ENCODE measurements around the gene RXRA.

RXRA gene

DNA sequence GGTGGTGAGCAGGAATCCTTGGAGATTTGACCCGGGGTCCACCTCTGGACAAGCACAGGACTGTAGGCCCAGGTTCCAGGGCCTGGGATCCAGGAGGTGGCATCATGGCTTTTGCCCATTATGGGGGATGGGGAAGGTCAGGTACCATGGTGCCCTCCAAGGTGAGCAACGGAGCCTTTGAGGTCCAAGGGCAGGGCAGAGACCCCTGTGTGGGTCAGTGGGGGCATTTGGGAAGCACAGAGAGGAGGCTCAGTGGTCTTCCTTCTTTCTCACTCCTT, 117.7 kb downstream of the RXRA start:
- no peak for DNase-seq (ENCODE audit: low read depth in 1 of 2, low spot score in 1 of 2)

DNA sequence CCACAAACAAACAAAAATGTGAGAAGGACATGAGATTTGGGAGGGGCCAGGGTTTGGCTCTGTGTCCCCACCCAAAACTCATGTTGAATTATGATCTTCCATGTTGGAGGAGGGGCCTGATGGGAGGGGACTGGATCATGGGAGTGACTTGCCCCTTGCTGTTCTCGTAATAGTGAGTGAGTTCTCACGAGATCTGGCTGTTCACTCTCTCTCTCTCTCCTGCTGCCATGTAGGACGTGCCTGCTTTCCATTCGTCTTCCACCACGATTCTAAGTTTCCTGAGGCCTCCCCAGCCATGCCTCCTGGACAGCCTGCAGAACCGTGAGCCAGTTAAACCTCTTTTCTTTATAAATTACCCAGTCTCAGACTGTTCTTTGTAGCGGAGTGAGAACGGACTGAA, 118.7 kb downstream of the RXRA start:
- DNase-seq (ENCODE audit: low read depth in 1 of 2, low spot score in 1 of 2), result no peak

DNA sequence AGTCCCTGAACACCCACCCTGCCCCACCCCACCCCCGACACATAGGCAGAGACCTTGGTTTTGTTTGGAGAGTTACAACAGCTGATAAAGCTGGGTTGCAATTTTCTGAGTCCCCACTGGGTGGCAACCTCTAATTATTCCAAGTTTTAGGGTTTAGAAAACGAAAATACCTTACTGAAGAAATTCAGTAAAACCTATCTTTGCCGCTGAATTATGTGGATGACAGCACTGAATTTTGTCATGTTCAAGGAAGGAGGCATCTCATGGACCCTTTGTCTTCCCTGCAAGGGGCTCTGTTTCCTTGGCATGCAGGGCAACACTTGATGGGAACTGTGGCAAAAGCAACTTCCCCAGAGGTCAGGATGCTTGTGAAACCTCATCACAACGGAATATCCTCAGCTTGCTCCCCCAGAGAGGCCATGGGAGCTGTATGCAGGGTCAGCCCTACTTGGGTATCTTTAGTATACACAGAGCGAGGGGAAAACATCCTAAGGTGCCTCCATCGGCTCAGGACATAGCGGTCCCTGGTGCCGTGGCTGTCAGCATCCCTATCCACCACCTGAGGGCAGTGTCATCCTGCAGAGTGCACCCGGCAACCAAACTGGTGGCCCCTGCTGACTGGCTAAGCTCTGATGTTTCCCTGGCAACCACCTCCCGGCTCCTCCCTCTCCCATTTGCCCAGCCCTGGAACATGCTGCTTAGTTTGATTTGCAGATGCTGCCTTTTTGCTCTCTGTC, 123.1 kb downstream of the RXRA start:
- DNase-seq (ENCODE audit: low read depth in 1 of 2, low spot score in 1 of 2), result peak; percentile 51 to 85

DNA sequence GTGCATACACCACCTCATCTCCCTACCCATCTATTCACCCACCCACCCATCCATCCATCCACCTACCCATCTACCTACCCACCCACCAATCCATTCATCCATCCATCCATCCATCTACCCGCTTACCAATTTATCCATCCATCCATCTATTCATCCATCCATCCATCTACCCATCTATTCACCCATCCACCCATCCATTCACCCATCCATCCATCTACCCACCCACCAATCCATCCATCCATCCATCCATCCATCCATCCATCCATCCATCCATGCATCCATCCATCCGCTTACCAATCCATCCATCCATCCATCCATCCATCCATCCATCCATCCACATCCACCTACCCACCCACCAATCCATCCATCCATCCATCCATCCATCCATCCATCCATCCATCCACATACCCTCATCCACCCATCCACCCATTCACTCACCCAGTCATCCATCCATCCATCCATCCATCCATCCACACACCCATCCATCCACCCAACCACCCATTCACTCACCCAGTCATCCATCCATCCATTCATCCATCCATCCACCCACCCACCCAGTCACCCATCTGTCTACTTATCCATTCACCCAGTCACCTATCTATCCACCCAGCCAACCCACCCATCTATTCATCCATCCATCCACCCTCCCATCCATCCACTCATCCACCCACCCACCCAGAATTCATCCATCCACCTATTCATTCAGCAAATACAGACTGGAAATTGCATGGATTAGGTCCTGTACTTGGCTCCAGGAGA, 125.6 kb downstream of the RXRA start:
- DNase-seq (ENCODE audit: low read depth in 1 of 2, low spot score in 1 of 2), result no peak

DNA sequence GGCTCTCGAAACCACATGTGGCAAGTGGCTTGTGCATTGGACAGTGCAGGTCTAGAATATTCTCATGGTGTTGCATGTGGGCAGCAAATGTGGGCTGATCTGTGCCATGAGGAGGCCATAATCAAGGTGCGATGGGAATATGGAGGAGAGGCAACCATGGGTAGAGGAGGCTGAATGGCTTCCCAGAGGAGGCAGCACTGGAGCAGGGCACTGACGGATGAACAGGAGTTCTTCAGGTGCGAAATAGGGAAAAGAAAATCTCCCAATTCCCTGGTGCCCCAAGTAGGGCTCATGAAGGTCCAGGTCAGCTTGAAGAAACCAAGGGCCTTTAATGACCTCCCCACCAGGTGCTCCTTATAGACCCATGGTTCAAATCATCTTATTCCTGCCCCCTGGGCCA, 126.5 kb downstream of the RXRA start:
- DNase-seq (ENCODE audit: low read depth in 1 of 2, low spot score in 1 of 2), result no peak

DNA sequence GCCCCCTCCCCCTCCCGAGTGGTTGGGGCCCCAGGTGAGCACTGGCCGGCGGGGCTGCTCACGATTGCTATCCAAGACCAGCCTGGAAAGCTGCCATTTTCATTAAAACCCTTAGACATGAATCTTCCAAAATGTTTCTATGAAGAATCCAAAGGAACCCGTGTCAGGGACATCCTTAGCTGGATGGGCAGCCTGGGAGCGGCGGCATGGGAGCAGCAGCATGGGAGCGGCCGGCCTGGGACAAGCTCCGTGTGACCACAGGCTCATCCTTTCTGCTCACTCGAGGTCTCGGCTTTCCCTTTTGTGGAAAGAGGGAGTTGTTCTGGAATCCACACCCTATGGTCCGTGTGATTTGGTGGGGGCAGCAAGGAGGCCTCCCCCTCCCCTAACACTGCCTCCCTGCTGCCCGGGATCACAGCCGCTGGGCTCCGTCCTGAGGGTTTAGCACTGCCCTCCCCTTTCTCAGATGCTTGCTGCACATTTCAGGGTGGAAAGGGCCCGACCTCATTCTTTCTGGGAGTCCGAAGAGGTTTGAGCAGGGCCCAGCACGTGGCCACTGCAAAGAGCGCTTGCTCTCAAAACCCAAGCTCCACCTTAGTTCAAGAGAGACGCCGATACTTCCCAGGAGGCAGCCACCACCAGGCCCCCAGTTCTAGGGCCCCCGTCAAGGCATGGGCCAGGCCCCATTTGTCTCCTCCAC, 127.7 kb downstream of the RXRA start:
- no peak for DNase-seq (ENCODE audit: low read depth in 1 of 2, low spot score in 1 of 2)

DNA sequence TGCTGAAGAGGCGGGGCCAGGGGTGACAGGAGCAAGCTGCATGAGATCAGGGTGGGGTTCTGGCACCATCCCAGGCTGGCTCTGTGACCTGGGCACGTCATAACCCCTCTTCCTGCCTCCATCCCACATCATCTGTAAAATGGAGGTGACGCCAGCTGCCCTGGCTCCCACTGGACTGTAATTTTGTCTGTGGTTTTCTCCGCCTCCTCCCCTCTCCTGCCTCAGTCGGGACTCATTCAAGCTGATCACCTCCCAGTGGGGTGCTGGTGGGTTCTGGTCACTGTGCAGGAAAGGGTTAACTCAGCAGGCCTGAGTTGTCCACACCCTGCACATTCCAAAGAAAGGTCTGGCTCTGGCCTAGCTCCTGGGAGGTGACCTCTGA, 128.2 kb downstream of the RXRA start:
- no peak for DNase-seq (ENCODE audit: low read depth in 1 of 2, low spot score in 1 of 2)

DNA sequence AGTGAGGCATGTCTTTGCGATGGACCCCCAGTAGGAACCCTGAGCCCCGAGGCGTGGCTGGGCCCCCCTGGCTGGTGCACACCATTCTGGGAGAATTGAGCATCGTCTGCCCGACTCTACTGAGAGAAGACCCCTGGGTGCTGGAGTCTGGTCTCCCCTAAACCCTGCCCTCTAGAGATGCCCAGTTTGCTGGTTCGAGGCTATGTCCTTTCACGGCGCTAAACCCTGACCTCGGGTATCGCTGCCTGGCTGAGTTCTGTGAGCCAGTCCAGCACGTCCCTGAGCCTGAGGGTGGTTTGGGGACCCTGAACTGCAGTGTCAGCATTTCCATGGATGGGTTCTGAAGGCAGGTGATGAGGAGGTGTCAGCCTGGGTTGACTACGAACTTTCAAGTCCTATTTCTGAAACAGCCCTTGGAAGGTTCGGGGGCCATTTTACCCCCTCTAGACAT, 128.8 kb downstream of the RXRA start:
- no peak for DNase-seq (ENCODE audit: low read depth in 1 of 2, low spot score in 1 of 2)

DNA sequence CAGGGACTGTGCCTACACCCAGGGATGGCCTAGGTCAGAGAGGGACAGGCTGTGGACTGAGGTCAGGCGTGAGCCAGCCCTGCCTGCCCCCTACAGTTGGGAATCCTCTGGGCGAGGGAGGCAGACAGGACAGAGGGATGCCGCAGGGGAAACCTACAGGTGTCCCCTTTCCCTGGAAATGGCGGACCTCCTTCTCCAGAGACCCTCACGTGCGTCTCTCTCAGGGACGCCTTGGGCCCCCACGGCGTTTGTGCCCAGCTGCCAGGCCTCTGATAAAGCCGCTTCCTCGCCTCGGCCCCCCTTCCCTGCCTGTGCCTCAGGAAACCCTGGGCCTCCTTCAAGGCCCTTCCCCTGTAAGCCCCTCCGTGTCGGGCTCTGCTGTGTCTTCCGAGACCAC, 129.3 kb downstream of the RXRA start:
- DNase-seq (ENCODE audit: low read depth in 1 of 2, low spot score in 1 of 2), result no peak

DNA sequence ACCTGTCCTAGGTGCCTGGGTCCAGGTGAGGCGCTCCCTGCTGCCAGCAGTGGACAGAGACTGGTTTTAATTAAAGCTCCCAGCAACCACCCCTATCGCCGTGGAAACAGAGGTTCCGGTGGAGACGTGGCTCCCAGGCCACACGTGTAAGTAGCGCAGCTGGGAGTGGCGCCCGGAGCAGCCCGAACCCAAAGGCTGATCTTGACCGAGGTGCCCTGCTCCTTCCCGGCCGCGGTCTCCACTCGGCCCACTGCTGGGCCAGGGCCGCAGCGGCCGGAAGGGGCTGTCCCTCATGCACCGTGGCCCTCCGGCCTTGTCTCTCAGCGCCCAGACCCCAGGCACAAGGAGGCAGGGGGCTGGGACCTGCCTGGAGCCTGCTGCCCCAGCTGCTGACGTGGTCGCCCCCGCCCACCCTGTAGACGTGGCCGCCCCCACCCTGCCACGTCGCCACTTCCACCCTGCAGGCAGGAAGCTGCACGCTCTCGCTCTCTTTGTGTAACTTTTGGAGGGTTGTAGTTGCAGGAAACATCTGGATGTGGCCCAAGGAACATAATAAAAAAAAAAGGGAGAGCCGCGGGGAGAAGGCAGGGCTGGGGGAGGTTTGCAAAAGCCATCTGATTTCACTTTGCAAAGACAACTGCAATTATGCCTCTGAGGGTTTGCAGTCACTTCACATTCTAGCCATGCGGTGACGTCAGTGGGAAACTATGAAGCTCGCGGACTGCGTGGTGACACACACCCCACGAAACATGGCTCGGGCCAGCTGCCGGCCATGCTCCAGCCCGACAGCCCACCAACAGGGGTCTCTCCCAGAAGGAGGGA, 129.9 kb downstream of the RXRA start:
- peak; percentile 43 to 50 for DNase-seq (ENCODE audit: low read depth in 1 of 2, low spot score in 1 of 2)

DNA sequence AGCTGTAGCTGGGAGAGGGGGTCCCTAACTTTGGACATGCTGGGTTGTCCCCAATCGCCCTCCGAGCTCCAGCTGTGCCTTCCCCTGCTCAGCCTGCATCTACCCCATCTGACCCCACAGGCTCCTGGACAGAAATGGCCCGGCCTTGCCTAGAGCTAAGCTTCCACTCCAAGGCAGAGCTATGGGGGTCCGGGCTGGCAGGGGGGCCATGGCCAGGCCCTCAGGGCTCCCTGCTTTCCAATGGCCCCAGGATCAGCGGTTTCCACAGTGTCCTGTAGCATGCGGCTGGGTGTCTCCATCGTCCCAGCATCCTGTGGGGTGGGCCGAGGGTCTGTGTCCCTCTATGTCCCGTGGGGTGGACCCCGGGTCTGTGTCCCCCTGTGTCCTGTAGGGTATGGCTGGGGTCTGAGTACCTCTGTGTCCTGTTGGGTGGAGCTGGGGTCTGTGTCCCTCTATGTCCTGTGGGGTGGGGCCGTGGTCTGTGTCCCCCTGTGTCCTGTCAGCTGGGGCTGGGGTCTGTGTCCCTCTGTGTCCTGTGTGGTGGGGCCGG, 130.6 kb downstream of the RXRA start:
- DNase-seq (ENCODE audit: low read depth in 1 of 2, low spot score in 1 of 2), result no peak

DNA sequence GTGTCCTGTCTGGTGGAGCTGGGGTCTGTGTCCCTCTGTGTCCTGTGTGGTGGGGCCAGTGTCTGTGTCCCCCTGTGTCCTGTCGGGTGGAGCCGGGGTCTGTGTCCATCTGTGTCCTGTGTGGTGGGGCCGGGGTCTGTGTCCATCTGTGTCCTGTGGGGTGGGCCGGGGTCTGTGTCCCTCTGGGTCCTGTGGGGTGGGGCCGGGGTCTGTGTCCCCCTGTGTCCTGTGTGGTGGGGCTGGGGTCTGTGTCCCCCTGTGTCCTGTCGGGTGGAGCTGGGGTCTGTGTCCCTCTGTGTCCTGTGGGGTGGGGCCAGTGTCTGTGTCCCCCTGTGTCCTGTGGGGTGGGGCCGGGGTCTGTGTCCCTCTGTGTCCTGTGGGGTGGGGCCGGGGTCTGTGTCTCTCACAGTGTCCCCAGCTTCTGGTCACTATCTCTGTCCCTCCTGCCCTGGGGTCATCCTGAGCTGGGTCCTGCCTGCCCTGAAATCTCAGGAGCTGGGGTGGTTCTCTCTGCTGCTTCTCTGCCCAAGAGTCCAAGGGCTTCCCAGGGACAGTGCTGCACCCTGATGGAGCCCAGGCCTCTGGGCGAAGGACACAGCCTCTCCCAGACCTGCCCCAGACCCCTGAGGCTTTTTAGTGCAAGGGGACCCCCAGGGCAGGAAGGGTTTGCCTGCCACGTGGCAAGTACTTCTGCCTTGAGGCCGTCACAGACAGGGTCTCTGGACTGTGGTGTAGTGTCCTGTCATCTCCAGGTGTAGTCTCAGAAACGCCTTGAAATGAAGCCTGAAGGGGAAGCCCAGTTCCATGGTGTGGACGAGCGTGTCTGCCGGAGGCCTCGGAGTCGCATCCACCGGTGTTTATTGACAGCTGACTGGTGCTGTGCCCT, 131.3 kb downstream of the RXRA start:
- DNase-seq (ENCODE audit: low read depth in 1 of 2, low spot score in 1 of 2), result no peak

DNA sequence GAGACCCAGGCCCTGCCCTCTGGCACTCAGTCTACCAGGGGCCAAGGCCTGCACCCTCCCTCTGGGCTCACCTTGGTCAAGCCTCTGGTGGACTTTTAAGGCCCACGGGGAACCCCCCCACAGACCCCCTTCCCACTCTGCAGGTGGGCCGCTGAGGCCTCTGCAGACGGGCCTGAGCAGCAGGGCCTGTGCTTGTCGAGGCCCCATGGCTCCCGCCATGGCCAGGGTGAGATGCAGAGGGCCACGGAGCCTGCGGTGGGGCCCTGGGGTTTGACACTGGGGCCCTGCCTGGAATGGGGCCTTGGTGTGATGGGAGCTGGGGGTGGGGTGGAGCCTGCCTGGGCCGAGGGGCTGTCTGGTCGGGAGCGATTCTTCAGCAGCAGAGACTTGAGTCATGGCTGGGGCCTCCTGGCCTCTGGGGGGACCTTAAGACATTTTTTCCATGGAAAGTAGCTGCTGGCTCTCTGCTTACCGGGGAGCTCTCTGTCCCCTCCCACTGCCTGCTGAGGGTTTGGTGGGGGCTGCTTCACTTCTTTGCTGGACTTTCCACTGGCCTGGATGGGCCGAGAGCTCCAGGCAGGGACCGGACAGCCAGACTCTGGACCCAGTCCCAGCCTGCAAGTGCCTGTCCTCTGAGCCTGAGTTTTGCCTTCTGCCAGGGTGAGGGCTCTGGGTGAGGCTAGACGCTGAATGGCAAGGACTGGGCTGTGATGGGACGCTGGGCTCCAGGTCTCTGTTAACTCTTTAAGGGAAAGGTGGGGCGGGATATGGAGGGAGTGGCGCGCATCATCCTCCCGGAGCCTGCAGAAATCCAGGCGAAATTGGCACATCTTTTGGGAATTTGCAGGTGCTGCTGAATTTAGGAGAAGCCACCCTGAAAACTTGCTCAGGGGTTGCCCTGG, 132.2 kb downstream of the RXRA start:
- no peak for DNase-seq (ENCODE audit: low read depth in 1 of 2, low spot score in 1 of 2)

DNA sequence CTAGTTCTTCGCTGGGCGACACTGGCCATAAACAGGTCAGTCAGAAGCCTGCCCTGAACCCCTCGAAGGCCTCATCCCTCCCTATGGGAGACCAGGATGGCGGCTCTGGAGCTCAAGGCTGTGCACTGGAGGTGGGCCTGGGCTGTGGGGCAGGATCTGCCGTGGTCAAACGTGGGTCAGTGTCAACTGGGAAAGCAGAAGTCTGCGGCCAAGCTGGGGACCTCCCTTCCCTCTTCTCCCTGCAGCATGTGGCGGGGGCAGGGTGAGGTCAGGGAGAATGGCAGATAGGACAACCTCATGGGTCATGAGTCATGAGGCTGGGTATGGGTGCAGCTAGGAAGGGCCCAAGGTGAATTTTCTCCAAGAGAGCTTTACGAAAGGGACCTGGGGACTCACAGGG, 132.9 kb downstream of the RXRA start:
- DNase-seq (ENCODE audit: low read depth in 1 of 2, low spot score in 1 of 2), result no peak

DNA sequence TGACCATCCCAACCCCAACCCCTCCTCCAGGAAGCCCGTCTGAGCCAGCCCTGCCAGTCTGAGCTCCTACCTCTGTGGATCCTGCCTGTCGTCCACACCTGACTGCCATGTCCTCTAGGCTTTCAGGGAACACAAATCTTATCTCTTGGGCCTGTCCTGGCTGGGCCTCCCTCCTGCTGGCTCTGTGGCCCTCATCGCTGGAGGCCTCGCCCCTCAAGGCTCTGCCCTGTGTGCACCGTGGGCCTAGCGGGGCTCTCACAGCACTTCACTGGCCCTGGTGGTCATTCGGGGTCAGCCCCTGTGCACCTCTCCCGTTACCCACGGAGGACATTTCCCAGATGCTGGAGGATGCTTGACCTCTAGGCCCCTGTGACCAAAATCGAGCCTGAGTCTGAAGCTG, 133.3 kb downstream of the RXRA start:
- no peak for DNase-seq (ENCODE audit: low read depth in 1 of 2, low spot score in 1 of 2)

DNA sequence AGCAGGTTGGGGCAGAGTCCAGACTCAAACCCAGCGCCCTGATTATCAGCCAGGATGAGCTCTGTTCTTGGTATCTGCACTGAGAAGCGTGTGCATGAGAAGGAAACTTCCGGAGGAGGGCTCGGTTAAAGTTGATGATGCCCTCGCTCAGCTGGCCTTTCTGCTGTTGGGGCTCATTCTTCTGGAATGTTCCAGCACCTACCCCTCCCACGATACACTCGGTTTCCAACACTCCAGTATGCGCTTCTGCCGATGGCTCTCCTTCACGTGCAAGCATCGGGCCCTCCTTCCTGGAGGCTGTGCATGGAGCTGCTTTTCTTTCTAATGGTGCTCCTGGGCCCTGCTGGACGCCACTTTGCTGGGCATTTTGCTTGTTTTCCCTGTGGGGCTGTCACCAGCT, 134.0 kb downstream of the RXRA start:
- DNase-seq (ENCODE audit: low read depth in 1 of 2, low spot score in 1 of 2), result no peak

DNA sequence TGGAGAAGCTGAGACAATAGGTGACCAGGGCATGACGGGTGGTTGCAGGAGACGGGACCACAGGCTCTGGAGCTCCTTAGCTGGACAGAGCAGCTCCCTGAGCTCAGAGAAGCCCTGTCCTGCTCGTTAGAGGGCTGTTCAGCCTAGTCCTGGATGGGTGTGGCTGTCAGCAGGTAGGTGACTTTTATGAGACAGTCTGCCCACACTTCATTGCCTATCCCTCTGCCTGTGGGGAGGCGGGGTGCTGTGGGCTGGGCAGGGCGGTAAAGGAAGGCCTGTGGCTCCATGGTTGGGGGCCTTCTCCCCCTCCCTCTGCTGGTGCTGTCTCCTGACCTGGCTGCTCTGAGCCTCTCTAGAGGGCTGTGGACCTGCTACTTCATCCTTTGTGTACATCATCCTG, 134.6 kb downstream of the RXRA start:
- no peak for DNase-seq (ENCODE audit: low read depth in 1 of 2, low spot score in 1 of 2)

DNA sequence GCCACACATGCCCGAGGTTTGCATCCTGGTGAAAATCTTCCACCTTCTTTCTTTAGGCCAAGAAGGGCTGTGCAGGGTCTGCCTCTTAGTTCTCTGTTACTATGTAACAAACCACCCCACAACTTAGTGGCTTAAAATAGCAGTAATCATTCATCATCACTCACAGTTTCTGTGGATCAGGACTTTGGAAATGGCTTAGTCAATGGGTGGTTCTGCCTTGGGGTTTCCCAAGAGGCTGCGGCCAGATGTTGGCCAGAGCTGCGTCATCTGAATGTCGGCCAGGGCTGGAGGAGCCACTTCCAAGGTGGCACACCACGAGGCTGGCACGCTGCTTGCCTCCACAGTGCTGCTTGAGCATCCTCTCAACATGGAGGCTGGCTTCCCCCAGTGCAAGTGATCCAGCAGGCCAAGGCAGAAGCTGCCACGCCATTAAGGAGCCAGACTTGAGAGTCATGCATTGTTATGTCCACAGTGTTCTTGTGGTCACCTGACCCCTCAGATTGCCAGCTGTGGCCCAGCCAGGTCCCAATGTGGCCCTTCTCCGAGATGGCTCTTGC, 135.2 kb downstream of the RXRA start:
- no peak for DNase-seq (ENCODE audit: low read depth in 1 of 2, low spot score in 1 of 2)

DNA sequence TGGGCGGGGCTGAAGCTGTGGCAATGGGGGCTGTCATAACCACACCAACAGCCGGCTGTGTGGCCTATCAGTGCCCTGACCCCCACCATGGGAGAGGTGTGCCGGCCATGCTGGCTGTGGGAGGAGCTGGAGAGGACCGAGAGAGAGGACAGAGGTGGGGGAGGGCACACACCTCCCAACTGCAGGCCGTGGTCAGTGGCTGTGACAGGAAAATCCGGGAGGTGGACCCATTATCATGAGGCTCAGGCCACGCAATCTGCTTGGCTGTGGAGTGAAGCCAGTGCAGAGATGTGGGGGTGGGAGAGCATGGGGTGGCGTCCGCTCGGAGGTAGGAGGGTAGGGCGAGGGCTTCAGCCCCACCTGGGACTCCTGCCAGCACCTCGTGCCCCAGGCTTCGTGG, 136.1 kb downstream of the RXRA start:
- DNase-seq (ENCODE audit: low read depth in 1 of 2, low spot score in 1 of 2), result no peak

Data from activated CD4-positive, alpha-beta T cell treated with anti-CD3 and anti-CD28 coated beads, Interleukin-2, amount 50 U/mL, for 24 hours (primary cell).